Psoas muscle (tissue), 8 donors: ENCODE data around the gene SLCO3A1. TPM values are rescaled to one million over a fixed set of nuclear protein-coding genes. Genes with fewer than 3 reads are reported as not detected.

Experiments used
- ATAC-seq, 4 donors: fragments of 200-7000 bp; cut with Tn5 transposase; one replicate each; pipeline ENCODE4 v1.9.1; 2020; ENCODE audit warnings: moderate library complexity in 3 of 4, mild to moderate bottlenecking in 2 of 4
- DNase-seq, 2 donors: peaks; one replicate each; pipeline ENCODE4 v3.0.0-alpha.2; 2020
- H3K27ac ChIP-seq: fragments of 200-600 bp; one replicate; pipeline ENCODE4 v1.8.0; 2022
- H3K27me3 ChIP-seq, 3 donors: fragments of 200-600 bp in 1 of 3; one replicate each; pipeline versions ENCODE4 v1.6.1 to v1.8.0; 2013 to 2022; ENCODE audit warnings: low read length in 2 of 3, mild to moderate bottlenecking in 2 of 3, moderate library complexity in 1 of 3; ENCODE audit not compliant: insufficient read depth in 3 of 3
- H3K36me3 ChIP-seq, 2 donors: fragments of 200-600 bp in 1 of 2; one replicate each; pipeline versions ENCODE4 v1.6.1 to v1.8.0; 2013 to 2022; ENCODE audit warnings: low read depth in 1 of 2, mild to moderate bottlenecking in 1 of 2, moderate library complexity in 1 of 2; ENCODE audit not compliant: insufficient read depth in 1 of 2
- H3K4me1 ChIP-seq: fragments of 200-600 bp; one replicate; pipeline ENCODE4 v1.8.0; 2022
- H3K4me3 ChIP-seq: fragments of 200-600 bp; one replicate; pipeline ENCODE4 v1.8.0; 2022; ENCODE audit warnings: mild to moderate bottlenecking
- H3K9me3 ChIP-seq: fragments of 200-600 bp; one replicate; pipeline ENCODE4 v1.8.0; 2022
- WGBS, 3 donors: extraction: QIAGEN DNeasy Blood & Tissue Kit; methylation state at CpG; one replicate each; pipeline versions ENCODE4 v1.1.6 to v1.1.7; 2013; 5-methylcytosine and 5-hydroxymethylcytosine counted together
- intact Hi-C, 2 donors: fragments of 100-400 bp; cut with DNase I; formaldehyde crosslinking; loops; one replicate each; pipeline versions ENCODE4 v1.11.0 to v1.14.2; 2022
- polyA plus RNA-seq, 3 donors: library from polyadenylated mRNA; stranded (reverse); fragments of 200-250 nt; gene quantifications; one replicate each; pipeline ENCODE4 v1.2.3, GENCODE V29; 2013
- total RNA-seq, 4 donors: library from RNA; stranded (reverse); fragmentation: NEBNext Ultra II Directional in 2 of 4; extraction: Animal tissue kit (Norgen Biotek cat#: 25700) in 2 of 4; gene quantifications; one replicate each; pipeline versions ENCODE4 v1.2.1 to v1.2.4, GENCODE V29; 2021 to 2023
- TF ChIP-seq, protein P1 (sequence below): fragments of 200-600 bp; IDR thresholded peaks from one replicate; pipeline ENCODE4 v1.8.0; 2022; ENCODE audit warnings: antibody characterized with exemption
- donor health status: healthy with polysubstance abuse.
- donor health status: DM: no; HTN: no; CAD: no; lungs with moderate emphysema.
- donor health status: Bipolar disorder and iron deficiency.
- donor health status: healthy.
- donor health status: DM: yes; HTN: yes; CAD: no.
- donor health status: DM: no; HTN: no; CAD: no.
- donor health status: DM: no; HTN: no; CAD: no.
- donor health status: DM: yes; HTN: yes; CAD: no.

Gene SLCO3A1
- total and polyA plus RNA-seq, 7 donors: 3.5 to 10.3 (median 9.4) TPM

DNA sequence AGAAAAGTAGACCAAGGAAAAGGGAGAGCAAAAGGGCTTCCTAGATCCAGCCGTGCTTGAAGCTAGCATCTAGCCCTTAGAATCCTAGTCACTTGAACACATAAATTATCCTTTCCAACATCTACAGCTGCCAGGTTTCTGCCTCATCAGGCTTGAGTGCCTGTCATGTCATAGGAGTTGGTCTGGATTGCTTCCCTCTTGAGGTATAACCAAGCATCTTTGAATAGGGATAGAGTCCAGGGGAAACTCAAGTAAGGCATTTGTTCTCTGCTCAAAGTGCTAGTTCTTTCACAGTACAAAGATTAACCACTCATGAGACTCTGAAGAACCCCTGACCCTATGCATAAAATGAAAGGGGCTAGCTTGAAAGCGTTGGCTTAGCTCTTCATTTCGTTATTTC lies 72.3 kb downstream of the SLCO3A1 start:
- TF ChIP-seq, protein P1, sequence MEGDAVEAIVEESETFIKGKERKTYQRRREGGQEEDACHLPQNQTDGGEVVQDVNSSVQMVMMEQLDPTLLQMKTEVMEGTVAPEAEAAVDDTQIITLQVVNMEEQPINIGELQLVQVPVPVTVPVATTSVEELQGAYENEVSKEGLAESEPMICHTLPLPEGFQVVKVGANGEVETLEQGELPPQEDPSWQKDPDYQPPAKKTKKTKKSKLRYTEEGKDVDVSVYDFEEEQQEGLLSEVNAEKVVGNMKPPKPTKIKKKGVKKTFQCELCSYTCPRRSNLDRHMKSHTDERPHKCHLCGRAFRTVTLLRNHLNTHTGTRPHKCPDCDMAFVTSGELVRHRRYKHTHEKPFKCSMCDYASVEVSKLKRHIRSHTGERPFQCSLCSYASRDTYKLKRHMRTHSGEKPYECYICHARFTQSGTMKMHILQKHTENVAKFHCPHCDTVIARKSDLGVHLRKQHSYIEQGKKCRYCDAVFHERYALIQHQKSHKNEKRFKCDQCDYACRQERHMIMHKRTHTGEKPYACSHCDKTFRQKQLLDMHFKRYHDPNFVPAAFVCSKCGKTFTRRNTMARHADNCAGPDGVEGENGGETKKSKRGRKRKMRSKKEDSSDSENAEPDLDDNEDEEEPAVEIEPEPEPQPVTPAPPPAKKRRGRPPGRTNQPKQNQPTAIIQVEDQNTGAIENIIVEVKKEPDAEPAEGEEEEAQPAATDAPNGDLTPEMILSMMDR: no peak
- H3K4me1 ChIP-seq: peaks cover 15% of the 10 kb centered on the region
- 76 to 80% (median 80%) methylated on average over 3 of the region's 3 CpGs for WGBS, 3 donors

DNA sequence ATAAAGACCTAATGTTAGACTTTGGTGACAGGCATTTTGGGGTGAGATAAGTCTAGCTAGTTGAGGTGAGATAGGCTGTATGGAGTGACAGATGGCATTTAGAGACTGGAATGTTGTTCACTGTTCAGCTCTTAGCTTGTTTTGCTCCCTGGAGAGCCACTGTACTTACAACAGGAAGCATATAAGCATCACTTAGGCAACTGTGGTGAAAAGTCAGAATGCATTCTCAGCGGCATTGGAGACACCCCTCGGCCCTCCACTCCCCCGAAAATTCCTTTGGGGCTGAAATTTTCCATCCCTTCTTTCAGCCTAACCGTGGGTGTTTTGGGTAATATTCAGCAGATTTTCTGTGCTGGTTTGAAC lies 73.4 kb downstream of the SLCO3A1 start:
- 36 to 44% (median 40%) methylated on average over 4 of the region's 4 CpGs for WGBS, 3 donors
- TF ChIP-seq, protein P1: no peak
- no peak overlapping the region for H3K4me3 ChIP-seq
- H3K27ac ChIP-seq: no peak overlapping the region
- DNase-seq (no peak), ATAC-seq (peak in 1 of 4 donors; percentile 37)
- H3K36me3 ChIP-seq: no peaks in the 10 kb centered on the region
- H3K27me3 ChIP-seq: no peaks in the 10 kb centered on the region
- peaks cover 13% of the 10 kb centered on the region for H3K4me1 ChIP-seq
- H3K9me3 ChIP-seq: no peaks in the 10 kb centered on the region
- intact Hi-C loops: no loop called here

More for the DNA sequence above, 72.3 kb downstream of the SLCO3A1 start:
- Histone ChIP-seq H3K27me3 (no peaks in the 10 kb centered on the region), H3K9me3 (no peaks in the 10 kb centered on the region), H3K27ac (no peak overlapping the region), H3K4me3 (no peak overlapping the region), H3K36me3 (no peaks in the 10 kb centered on the region)
- peak in 1 of 4 donors; percentile 51 for ATAC-seq
- intact Hi-C loops: no loop called here
- no peak for DNase-seq

DNA sequence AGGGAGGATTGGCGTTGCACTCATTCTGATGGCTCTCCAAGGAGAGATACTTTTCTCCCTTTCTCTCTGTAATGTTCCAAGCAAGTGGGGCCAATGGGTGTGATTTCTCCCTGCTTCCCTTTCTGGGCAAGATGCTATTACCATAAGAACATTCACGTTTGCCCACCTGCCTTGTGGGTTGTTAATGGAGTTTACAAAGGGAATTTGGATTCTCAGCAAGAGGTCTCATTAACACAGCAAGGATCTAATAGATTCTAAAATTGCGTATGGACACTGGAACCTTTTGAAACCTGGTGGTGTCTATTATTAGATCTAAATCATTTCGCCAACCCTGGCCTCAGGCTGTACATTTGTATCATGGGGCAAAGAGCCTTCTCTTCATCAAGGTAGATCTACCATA lies 74.1 kb downstream of the SLCO3A1 start:
- TF ChIP-seq, protein P1: no peak
- intact Hi-C loops: no loop called here
- no peaks in the 10 kb centered on the region for H3K9me3 ChIP-seq
- WGBS, 3 donors: 70 to 88% (median 77%) methylated on average over 4 of the region's 4 CpGs
- no peaks in the 10 kb centered on the region for H3K36me3 ChIP-seq
- ATAC-seq: no peak
- peaks cover 9% of the 10 kb centered on the region for H3K4me1 ChIP-seq
- no peak overlapping the region for H3K4me3 ChIP-seq
- no peaks in the 10 kb centered on the region for H3K27me3 ChIP-seq
- DNase-seq: no peak
- no peak overlapping the region for H3K27ac ChIP-seq

DNA sequence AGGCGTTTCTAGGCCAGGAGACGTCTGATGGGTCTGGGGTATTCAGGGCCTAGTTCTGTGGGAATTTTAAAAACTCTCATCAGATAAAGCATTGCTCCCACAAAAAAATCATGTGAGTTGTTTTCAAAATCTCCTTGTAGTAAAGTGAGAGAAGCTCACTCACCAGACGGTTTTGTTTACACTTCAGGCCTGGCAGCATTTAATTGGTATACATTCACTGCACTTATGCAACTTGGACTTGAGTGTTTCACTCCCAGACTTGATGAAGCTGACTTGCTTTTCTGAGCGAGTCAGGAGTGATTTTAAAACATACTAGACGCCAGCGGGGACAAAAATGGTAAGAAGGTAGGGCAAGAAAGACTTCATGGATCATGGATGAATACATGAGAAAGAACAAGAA lies 75.2 kb downstream of the SLCO3A1 start:
- Histone ChIP-seq H3K4me1 (peaks cover 9% of the 10 kb centered on the region), H3K27ac (no peak overlapping the region), H3K27me3 (no peaks in the 10 kb centered on the region), H3K9me3 (no peaks in the 10 kb centered on the region), H3K4me3 (no peak overlapping the region), H3K36me3 (no peaks in the 10 kb centered on the region)
- DNase-seq (no peak), ATAC-seq (no peak)
- 92 to 95% (median 95%) methylated on average over 6 of the region's 6 CpGs for WGBS, 3 donors
- TF ChIP-seq, protein P1: no peak
- intact Hi-C loops: no loop called here

DNA sequence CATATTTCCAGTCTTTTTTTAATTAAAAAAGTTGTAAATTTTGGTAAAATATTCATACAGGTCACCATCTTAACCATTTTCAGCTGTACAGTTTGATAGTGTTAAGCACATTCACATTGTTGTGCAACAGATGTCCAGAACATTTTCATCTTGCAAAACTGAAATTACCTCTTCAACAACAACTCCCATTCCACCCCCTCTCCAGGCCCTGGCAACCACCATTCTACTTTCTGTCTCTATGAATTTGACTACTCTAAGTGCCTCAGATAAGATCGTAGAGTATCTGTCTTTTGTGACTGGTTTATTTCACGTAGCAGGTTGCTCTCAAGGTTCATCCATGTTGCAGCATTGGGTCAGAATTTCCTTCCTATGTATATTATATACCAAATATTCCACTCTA lies 76.0 kb downstream of the SLCO3A1 start:
- no peaks in the 10 kb centered on the region for H3K9me3 ChIP-seq
- H3K27ac ChIP-seq: no peak overlapping the region
- 90 to 96% (median 95%) methylated on average over 2 of the region's 2 CpGs for WGBS, 3 donors
- H3K4me3 ChIP-seq: no peak overlapping the region
- ATAC-seq: peak in 1 of 4 donors; percentile 32
- TF ChIP-seq, protein P1: no peak
- intact Hi-C loops: no loop called here
- no peaks in the 10 kb centered on the region for H3K36me3 ChIP-seq
- peaks cover 9% of the 10 kb centered on the region for H3K4me1 ChIP-seq
- H3K27me3 ChIP-seq: no peaks in the 10 kb centered on the region
- DNase-seq: no peak
